ENCODE results near the gene POTEB3.
"Not testable (repeated sequence)": the region's sequence is repeated elsewhere in the genome, so short reads cannot be mapped to it uniquely, and the experiment has no call there.

The POTEB3 gene

DNA sequence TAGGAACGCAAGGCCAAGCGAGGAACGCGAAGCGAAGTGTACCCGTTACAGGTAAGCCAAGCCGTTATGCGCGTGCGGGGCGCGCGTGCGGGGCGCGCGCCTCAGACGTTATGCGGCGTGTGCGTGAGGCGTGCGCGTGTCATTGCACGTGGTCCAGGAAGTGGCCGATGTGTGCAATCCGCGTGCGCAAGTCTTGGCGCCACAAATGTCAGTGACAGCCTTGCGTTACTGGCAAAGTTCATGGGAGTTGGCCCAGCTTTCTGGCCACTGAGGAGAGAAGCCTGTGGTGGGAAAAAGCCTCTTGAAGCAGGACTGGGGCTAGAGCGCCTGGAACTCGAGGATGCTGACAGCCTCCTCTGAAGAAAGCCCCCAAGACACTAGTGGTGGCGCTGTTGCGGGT is at the start of gene POTEB3:
Gene POTEB3, minus strand, starts transcription at position 101 of the 400 bp plus-strand sequence. CDS start 488 bp downstream, outside the sequence.
- not testable (repeated sequence) for DNase-seq (ENCODE audit: low read depth)

DNA sequence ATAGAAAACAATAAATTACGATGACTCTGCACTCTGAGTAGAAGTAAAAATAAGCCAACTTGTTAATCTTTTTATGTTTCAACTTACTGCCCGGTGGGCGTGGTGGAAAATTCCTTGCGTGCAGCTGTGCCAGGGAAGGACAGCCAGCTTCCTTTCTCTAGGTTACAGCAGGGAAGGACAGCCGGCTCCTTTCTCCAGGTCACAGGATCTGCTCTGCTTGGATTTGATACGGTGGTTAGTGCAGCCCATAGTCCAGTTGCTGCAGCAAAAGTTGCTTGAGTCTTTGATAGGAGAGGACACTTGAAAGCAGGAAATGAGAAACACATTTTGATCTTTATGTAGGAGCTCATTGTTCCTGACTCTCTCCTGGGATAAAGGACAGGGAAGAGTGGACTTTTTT is 13.4 kb upstream of the POTEB3 start:
- DNase-seq (ENCODE audit: low read depth) = not testable (repeated sequence)

DNA sequence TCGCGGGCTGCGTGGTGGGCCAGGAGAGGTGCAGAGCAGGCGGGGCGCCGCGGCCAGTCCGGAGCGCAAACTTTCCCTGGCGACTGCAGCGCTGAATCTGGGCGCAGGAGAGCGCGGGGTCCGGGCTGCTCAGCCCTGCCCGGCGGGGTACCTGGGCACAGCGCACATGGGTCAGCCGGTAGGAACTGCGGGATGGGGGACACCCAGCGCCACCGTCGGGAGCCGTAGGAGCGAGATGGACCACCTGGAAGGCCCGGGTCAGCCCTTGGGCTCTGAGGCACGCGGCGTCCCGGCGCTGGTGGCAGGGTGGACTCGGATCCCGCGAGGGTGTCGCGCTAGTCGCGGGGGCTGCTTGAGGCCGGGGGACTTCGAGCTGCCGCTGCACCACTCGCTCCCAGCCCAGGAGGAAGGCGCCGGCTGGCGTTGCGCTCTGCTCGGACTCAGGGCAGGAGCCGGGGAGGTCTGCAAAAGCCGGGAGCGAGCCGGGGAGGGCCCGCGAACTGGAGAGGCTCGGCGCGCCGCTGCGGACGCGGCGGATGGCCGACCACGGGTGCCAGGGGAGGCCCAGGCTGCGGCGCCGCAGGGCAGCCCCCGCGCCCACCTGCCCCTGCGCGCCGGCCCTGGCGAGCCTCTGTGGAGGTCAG is 11.7 kb upstream of the POTEB3 start:
- not testable (repeated sequence) for DNase-seq (ENCODE audit: low read depth)

DNA sequence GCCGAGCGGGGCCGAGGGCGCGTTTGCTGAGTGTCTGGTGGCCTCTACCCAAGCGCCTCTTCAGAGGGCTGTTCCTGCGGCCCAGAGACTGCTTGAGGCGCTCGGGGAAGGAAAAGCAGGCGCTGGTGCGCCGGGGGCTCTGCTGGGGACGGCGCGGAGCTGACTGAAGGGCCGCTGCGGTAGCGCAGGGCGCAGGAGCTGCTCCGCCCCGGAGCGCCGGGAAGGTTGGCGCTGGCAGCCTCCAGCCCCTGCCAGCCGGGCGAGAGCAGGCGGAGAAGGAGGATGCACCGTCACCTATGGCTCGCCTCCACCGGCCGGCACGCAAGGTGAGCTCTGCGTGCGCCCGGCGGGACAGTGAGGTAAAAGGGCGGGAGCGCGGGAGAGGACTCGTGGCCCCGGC is 11.2 kb upstream of the POTEB3 start:
- DNase-seq (ENCODE audit: low read depth) = not testable (repeated sequence)

DNA sequence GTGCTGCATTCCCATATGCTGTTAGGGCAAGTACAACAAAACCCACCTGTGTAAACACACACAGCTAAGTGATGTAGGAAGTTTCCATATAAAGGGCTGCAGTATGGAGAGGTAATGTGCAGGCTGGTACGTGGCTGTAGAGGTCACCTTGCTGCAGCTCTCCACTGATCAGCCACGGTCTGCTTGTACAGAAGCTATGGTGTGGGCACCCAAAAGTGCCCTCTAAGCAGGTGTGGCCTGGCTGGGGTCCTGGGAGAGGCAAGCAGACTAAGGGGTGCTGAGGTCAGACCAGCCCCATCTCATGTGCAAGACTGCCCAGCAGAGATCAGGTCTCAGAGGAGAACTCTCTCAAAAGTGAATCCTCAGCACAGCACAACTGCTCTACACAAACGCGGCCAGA is 32.9 kb downstream of the POTEB3 start:
- DNase-seq (ENCODE audit: low read depth) = not testable (repeated sequence)

DNA sequence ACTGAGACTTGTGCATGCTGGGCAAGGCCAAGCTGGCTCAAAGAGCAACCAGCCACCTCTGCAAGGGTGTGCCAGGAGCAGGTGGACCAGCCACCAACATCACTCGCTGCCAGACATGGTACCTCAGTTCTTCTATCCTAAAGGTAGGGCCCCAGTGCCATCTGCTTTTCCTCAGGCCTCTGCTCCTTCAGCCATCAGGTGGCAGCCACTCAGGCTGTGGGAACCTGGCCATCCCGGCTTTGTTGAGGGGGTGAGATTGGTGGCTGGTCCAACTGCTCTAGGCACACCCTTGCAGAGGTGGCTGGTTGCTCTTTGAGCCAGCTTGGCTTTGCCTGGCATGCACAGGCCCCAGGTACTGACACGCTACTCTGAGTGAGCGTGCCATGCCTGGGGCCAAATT is 38.8 kb downstream of the POTEB3 start:
- not testable (repeated sequence) for DNase-seq (ENCODE audit: low read depth)

DNA sequence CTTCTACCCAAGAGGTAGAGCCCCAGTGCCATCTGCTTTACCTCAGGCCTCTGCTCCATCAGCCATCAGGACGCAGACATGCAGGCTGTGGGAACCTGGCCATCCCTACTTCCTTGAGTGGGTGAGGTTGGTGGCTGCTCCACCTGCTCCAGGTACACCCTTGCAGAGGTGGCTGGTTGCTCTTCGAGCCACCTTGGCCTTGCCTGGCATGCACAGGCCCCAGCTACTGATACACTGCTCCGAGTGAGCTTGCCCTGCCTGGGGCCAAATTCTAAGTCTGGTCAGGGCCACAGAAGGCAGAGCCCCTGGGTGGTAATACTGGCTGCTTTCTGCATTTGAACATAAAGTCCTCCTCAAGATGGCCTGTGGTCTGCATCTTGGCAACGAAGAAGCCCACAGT is 41.2 kb downstream of the POTEB3 start:
- DNase-seq (ENCODE audit: low read depth) = not testable (repeated sequence)

DNA sequence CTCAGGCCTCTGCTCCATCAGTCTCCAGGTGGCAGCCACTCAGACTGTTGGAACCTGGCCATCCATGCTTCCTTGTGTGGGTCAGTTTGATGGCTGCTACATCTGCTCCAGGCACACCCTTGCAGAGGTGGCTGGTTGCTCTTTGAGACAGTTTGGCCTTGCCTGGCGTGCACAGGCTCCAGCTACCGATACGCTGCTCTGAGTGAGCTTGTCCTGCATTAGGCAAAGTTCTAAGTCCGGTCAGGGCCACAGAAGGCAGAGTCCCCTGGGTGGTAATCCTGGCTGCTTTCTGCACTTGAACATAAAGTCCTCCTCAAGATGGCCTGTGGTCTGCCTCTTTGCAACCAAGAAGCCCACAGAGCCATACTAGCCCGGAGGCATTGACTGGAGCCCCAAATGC is 41.8 kb downstream of the POTEB3 start:
- DNase-seq (ENCODE audit: low read depth) = not testable (repeated sequence)

DNA sequence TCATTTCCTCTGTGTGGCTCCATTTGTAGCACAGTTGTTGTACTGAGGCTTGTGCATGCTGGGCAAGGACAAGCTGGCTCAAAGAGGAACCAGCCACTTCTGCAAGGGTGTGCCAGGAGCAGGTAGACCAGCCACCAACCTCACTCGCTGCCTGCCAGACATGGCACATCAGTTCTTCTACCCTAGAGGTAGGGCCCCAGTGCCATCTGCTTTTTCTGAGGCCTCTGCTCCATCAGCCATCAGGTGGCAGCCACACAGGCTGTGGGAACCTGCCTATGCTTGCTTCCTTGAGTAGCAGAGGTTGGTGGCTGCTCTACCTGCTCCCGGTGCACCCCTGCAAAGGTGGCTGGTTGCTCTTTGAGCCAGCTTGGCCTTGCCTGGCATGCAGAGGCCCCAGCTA is 42.6 kb downstream of the POTEB3 start:
- DNase-seq (ENCODE audit: low read depth) = not testable (repeated sequence)

DNA sequence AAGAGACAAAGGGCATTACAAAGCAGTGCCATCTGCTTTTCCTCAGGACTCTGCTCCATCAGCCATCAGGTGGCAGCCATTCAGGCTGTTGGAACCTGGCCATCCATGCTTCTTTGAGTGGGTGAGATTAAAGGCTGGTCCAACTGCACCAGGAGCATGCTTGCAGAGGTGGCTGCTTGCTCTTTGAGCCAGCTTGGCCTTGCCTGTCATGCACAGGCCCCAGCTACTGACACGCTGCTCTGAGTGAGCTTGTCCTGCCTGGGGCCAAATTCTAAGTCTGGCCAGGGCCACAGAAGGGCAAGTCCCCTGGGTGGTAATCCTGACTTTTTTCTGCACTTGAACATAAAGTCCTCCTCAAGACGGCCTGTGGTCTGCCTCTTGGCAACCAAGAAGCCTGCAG is 43.1 kb downstream of the POTEB3 start:
- DNase-seq (ENCODE audit: low read depth) = not testable (repeated sequence)

DNA sequence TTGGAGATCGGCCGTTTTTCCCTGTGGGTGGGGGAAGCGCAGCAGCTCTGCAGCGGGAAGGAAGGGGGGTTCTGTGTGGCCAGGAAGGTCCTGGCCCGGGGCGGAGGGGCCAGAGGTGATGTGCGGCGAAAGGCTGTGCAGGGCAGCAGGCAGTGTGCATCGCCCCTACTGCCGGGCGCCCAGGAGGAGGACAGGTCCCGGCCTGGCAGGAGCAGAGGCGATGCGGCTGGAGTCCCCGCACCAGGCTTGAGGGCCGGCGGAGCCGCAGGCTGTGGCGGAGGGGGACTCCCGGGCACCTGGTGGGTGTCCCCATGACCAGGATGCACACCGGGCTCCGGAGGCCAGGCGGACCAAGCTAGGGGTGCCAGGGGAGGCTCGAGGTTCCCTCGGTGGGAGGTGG is 54.3 kb downstream of the POTEB3 start:
- not testable (repeated sequence) for DNase-seq (ENCODE audit: low read depth)

DNA sequence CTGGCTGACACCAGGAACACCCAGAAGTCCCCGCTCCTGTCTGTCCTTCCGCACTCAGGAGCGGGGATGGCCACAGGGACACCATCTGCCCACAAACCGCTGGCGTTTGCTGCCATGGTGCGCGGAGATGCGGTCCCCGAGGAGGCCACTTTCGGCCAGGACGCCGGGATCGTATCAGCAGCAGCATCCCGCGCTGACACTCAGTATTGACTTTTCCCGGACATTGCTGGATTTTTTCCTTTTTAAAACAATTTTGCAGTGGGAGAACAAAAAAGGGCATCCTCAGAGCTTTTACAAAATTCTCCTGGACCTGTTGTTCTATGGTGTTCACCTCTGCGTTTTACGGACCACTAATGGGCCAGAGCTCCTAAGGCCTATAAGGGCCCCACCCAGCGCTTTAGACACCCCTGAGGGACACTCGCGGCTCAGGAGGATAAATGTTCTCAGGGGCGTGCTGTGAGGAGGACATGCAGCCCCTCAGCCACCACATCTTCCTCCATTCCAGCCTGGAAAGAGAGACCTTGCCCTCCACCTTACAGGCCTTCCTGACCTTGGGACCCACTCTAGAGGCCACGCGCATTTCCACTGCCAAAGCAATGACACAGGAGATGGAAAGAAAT is 56.3 kb downstream of the POTEB3 start:
- not testable (repeated sequence) for DNase-seq (ENCODE audit: low read depth)

DNA sequence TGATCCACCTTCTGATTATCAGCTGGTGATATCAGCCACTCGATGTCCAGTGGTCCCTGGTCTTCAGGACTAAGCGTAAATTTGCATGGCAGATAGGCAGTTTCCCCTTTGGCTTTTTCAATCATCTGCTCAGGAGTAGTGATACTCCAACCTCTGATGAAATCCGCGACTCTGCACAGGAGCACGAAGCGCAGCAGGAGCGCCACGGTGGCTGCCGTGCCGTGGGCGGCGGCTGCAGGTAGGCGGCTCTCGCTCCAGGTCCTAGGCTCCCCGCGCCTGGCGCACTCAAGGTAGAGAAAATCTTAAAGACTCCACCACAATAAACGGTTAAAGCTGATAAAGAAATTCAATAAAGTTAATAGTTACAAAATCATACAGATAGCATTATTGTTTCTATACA is 66.6 kb downstream of the POTEB3 start:
- not testable (repeated sequence) for DNase-seq (ENCODE audit: low read depth)

DNA sequence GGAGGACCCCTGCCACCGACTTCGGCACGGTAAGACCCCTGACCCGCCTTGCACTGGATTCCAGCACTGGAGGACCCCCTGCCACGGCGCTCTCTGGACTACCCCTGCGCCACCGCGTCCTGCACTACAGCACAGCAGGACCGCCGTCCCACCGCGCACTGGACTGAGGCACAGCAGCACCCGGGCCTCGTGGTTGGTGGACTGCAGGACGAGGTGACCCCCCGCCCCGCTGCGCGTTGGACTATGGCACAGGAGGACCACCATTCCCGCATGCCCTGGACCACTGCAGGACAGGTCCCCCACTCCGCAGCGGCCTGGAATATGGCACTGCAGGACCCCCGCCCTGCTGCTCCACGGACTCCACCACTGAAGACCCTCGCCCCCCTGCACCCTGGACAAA is 71.1 kb downstream of the POTEB3 start:
- DNase-seq (ENCODE audit: low read depth) = not testable (repeated sequence)

DNA sequence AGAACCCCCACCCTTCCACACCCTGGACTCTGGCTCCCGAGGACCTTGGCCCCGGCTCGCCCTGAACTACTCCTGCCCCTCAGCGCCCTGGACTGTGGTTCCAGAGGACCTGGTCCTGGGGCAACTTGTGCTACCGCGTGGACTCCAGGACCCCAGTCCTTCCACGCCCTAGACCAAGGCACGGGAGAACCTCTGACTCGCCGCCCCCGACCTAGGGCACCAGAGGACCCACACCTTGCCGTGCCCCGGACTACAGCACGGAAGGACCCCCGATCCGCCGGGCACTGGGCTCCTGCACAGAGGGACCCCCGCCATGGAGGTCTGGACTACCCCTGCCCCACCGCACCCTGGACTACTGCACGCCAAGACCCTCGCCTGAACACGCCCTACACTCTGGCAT is 71.7 kb downstream of the POTEB3 start:
- DNase-seq (ENCODE audit: low read depth) = not testable (repeated sequence)
